ENCODE measurements around the gene DEGS2.

DNA sequence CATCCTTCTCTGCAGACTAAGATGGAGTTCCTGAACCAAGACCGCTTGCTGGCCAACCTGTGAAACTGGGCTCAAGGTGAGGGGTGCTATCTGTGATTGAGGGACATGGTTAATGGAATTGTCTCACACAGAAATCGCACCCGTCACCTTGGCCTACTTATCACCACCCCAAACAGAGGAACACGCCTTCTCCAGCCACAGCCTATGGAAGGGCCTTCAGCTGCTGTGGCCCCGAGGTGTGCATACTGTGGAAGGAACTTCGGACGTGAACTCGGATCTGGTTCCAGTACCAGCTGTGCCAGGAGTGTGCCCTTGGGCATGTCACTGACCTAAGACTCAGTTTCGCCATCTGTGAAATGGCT is 49.9 kb downstream of the DEGS2 start:
- TF ChIP-seq CREM (IDR thresholded peaks at IDR 0.05) (no peak), CREM (CRISPR knock-in tag; IDR thresholded peaks at IDR 0.05) (no peak), EZH2 (conservative IDR thresholded peaks at IDR 0.05; ENCODE audit: low read depth, low read length) (no peak), ZNF501 (CRISPR knock-in tag; IDR thresholded peaks at IDR 0.05) (no peak)

Data from HepG2 (cell line).